Colonic mucosa (tissue), 4 donors: ENCODE results near the gene CPSF3. TPM values are rescaled to one million over a fixed set of nuclear protein-coding genes. Genes with fewer than 3 reads are reported as not detected.

ENCODE experiments used
- DNase-seq: peaks from one replicate; pipeline ENCODE4 v3.0.0-alpha.2; 2020
- H3K27ac ChIP-seq: fragments of 200-600 bp; one replicate; pipeline ENCODE4 v1.8.0; 2021
- H3K27me3 ChIP-seq: fragments of 200-600 bp; one replicate; pipeline ENCODE4 v1.8.0; 2021
- H3K36me3 ChIP-seq: fragments of 200-600 bp; one replicate; pipeline ENCODE4 v1.8.0; 2021
- H3K4me1 ChIP-seq: fragments of 200-600 bp; one replicate; pipeline ENCODE4 v1.8.0; 2021; ENCODE audit warnings: mild to moderate bottlenecking
- H3K4me3 ChIP-seq: fragments of 200-600 bp; one replicate; pipeline ENCODE4 v1.8.0; 2021
- H3K9ac ChIP-seq, 2 donors: one replicate each; pipeline ENCODE4 v1.7.0; 2013; ENCODE audit warnings: control low read depth in 2 of 2, low read depth in 2 of 2, low read length in 2 of 2
- H3K9me3 ChIP-seq: fragments of 200-600 bp; one replicate; pipeline ENCODE4 v1.8.0; 2021
- CTCF ChIP-seq: fragments of 200-600 bp; IDR thresholded peaks from one replicate; pipeline ENCODE4 v1.8.0; 2022; ENCODE audit warnings: antibody characterized with exemption, mild to moderate bottlenecking
- intact Hi-C: fragments of 100-400 bp; cut with DNase I; formaldehyde crosslinking; loops from one replicate; pipeline ENCODE4 v1.14.1; 2022
- total RNA-seq, 2 donors: library from RNA; stranded (reverse); fragmentation: NEBNext Ultra II Directional in 1 of 2; extraction: Animal tissue kit (Norgen Biotek cat#: 25700) in 1 of 2; gene quantifications; one replicate each; pipeline ENCODE4 v1.2.1, GENCODE V29; 2021
- donor health status: healthy.
- donor health status: DM: no; HTN: no; CAD: no.
- donor health status: DM: no; HTN: no; CAD: no.

CPSF3 gene
- total RNA-seq, 2 donors from 2014 or later = 24.6 to 37.0 TPM

DNA sequence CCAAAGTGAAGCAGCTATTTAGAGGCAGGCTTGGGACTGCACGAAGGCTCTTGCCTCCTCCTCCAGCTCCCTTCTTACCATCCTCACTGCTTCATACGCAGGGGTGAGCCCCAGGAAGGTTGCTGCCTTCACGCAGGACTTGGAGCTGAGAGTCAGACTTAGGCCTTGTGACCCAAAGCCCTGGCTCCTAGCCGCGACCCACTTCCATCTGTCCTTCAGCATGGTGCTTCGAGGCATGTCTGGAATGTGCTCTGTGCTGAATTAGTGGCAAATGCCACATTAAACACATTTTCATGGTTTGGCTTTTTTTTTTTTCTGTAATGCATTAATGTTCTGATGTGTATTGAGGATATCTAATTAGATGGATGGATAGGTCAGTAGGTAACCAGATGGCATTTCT is 37.6 kb upstream of the CPSF3 start:
- H3K4me1 ChIP-seq = peaks cover 3% of the 10 kb centered on the region
- H3K9ac ChIP-seq = no peak overlapping the region
- DNase-seq = no peak
- no peaks in the 10 kb centered on the region for H3K9me3 ChIP-seq
- H3K36me3 ChIP-seq = no peaks in the 10 kb centered on the region
- H3K27ac ChIP-seq = no peak overlapping the region
- no peaks in the 10 kb centered on the region for H3K27me3 ChIP-seq
- no peak overlapping the region for H3K4me3 ChIP-seq
- intact Hi-C loops = no loop called here
- no peak for TF ChIP-seq CTCF

- intact Hi-C loops = no loop called here
- no peaks in the 10 kb centered on the region for H3K36me3 ChIP-seq
- H3K9ac ChIP-seq = no peak overlapping the region
- no peaks in the 10 kb centered on the region for H3K27me3 ChIP-seq
- no peak for DNase-seq
- no peaks in the 10 kb centered on the region for H3K4me1 ChIP-seq
- no peak overlapping the region for H3K27ac ChIP-seq
- no peaks in the 10 kb centered on the region for H3K9me3 ChIP-seq
- no peak overlapping the region for H3K4me3 ChIP-seq
- no peak for TF ChIP-seq CTCF
Measured at GRCh38 chr2:9388199-9388681, 35.2 kb upstream of the CPSF3 start.

- Histone ChIP-seq H3K9ac (no peak overlapping the region), H3K27ac (no peak overlapping the region), H3K4me3 (no peak overlapping the region), H3K4me1 (no peaks in the 10 kb centered on the region), H3K36me3 (no peaks in the 10 kb centered on the region), H3K9me3 (no peaks in the 10 kb centered on the region), H3K27me3 (no peaks in the 10 kb centered on the region)
- intact Hi-C loops = no loop called here
- TF ChIP-seq CTCF = no peak
- no peak for DNase-seq
Measured at GRCh38 chr2:9388950-9389911, 34.2 kb upstream of the CPSF3 start.

- no peak overlapping the region for H3K27ac ChIP-seq
- no peaks in the 10 kb centered on the region for H3K27me3 ChIP-seq
- TF ChIP-seq CTCF = no peak
- no peaks in the 10 kb centered on the region for H3K4me1 ChIP-seq
- H3K9ac ChIP-seq = no peak overlapping the region
- H3K9me3 ChIP-seq = no peaks in the 10 kb centered on the region
- no peak overlapping the region for H3K4me3 ChIP-seq
- no peaks in the 10 kb centered on the region for H3K36me3 ChIP-seq
- no peak for DNase-seq
- intact Hi-C loops = no loop called here
Measured at GRCh38 chr2:9390151-9390850, 33.2 kb upstream of the CPSF3 start.

GRCh38 chr2:9390991-9391390 is 32.5 kb upstream of the CPSF3 start:
- no peak overlapping the region for H3K9ac ChIP-seq
- DNase-seq = no peak
- H3K27ac ChIP-seq = no peak overlapping the region
- no peaks in the 10 kb centered on the region for H3K9me3 ChIP-seq
- no peak for TF ChIP-seq CTCF
- no peaks in the 10 kb centered on the region for H3K36me3 ChIP-seq
- intact Hi-C loops = no loop called here
- no peaks in the 10 kb centered on the region for H3K4me1 ChIP-seq
- H3K4me3 ChIP-seq = no peak overlapping the region
- no peaks in the 10 kb centered on the region for H3K27me3 ChIP-seq
